KMS-11 (cell line): ENCODE data around the gene KLHDC7B.

Experiments
- H2AFZ ChIP-seq: fragments of 200-600 bp; sonication (generic); 2 replicates; pipeline ENCODE4 v1.6.1; 2016; ENCODE audit warnings: antibody characterized with exemption, mixed run types, low read depth
- H3K27ac ChIP-seq: fragments of 200-600 bp; sonication (generic); 2 replicates; pipeline ENCODE4 v1.6.1; 2016; ENCODE audit warnings: mild to moderate bottlenecking, mixed run types
- H3K27me3 ChIP-seq: fragments of 200-600 bp; sonication (generic); 2 replicates; pipeline ENCODE4 v1.6.1; 2017; ENCODE audit warnings: mild to moderate bottlenecking, low read depth, mixed run types, moderate library complexity; ENCODE audit not compliant: insufficient read depth
- H3K36me3 ChIP-seq: fragments of 200-600 bp; sonication (generic); 2 replicates; pipeline ENCODE4 v1.6.1; 2017; ENCODE audit warnings: mild to moderate bottlenecking, mixed run types; ENCODE audit not compliant: insufficient read depth
- H3K4me1 ChIP-seq: fragments of 200-600 bp; sonication (generic); 2 replicates; pipeline ENCODE4 v1.6.1; 2016; ENCODE audit warnings: mild to moderate bottlenecking, low read depth, mixed run types; ENCODE audit not compliant: poor library complexity, severe bottlenecking
- H3K4me2 ChIP-seq: fragments of 200-600 bp; sonication (generic); 2 replicates; pipeline ENCODE4 v1.7.0; 2016; ENCODE audit warnings: mild to moderate bottlenecking, mixed run types
- H3K4me3 ChIP-seq: fragments of 200-600 bp; sonication (generic); IDR thresholded peaks from 2 replicates; pipeline ENCODE4 v1.6.1; 2017; ENCODE audit warnings: low read depth, low read length, mixed read lengths; ENCODE audit not compliant: insufficient read depth
- H3K79me2 ChIP-seq: fragments of 200-600 bp; sonication (generic); 2 replicates; pipeline ENCODE4 v1.6.1; 2016; ENCODE audit warnings: low read depth, mixed run types; ENCODE audit not compliant: insufficient read depth
- H3K9ac ChIP-seq: fragments of 200-600 bp; sonication (generic); 2 replicates; pipeline ENCODE4 v1.6.1; 2016; ENCODE audit warnings: mild to moderate bottlenecking, mixed run types
- H4K20me1 ChIP-seq: fragments of 200-600 bp; sonication (generic); 2 replicates; pipeline ENCODE4 v1.6.1; 2016; ENCODE audit warnings: mild to moderate bottlenecking, mixed run types; ENCODE audit not compliant: insufficient read depth
- TF ChIP-seq, protein P1 (sequence below): fragments of 200-600 bp; sonication (generic); conservative IDR thresholded peaks from 2 replicates; pipeline ENCODE4 v1.6.1; 2017; ENCODE audit warnings: low read depth, mild to moderate bottlenecking, antibody characterized with exemption, low read length, moderate library complexity, mixed read lengths

KLHDC7B gene

DNA sequence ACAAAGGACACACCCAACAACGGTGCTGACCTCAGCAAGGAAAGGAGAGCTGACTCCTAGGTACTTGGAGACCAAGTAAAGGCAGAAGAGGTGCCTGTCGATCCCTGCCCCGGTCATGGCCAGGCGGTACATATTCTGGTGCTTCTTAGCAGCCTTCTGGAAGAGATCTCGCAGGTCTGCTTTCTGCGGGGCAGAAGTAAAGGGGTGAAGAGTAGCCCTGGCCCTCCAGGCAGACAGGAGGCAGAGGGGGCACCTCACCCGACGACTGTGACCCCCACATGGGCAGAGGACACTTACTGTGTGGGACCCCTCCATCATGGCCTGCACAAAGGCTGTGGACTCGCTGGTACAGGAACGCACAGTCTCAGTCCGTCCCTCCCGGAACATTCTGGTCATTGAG, 25.2 kb downstream of the KLHDC7B start:
- TF ChIP-seq, protein P1, sequence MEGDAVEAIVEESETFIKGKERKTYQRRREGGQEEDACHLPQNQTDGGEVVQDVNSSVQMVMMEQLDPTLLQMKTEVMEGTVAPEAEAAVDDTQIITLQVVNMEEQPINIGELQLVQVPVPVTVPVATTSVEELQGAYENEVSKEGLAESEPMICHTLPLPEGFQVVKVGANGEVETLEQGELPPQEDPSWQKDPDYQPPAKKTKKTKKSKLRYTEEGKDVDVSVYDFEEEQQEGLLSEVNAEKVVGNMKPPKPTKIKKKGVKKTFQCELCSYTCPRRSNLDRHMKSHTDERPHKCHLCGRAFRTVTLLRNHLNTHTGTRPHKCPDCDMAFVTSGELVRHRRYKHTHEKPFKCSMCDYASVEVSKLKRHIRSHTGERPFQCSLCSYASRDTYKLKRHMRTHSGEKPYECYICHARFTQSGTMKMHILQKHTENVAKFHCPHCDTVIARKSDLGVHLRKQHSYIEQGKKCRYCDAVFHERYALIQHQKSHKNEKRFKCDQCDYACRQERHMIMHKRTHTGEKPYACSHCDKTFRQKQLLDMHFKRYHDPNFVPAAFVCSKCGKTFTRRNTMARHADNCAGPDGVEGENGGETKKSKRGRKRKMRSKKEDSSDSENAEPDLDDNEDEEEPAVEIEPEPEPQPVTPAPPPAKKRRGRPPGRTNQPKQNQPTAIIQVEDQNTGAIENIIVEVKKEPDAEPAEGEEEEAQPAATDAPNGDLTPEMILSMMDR, result no peak
- no peaks in the 10 kb centered on the region for H3K79me2 ChIP-seq
- H3K4me1 ChIP-seq, result no peaks in the 10 kb centered on the region
- no peak overlapping the region for H3K9ac ChIP-seq
- no peak overlapping the region for H2AFZ ChIP-seq
- H3K27ac ChIP-seq, result no peak overlapping the region
- no peaks in the 10 kb centered on the region for H4K20me1 ChIP-seq
- no peaks in the 10 kb centered on the region for H3K36me3 ChIP-seq
- no peak overlapping the region for H3K4me3 ChIP-seq
- H3K27me3 ChIP-seq, result no peaks in the 10 kb centered on the region
- H3K4me2 ChIP-seq, result no peak overlapping the region

DNA sequence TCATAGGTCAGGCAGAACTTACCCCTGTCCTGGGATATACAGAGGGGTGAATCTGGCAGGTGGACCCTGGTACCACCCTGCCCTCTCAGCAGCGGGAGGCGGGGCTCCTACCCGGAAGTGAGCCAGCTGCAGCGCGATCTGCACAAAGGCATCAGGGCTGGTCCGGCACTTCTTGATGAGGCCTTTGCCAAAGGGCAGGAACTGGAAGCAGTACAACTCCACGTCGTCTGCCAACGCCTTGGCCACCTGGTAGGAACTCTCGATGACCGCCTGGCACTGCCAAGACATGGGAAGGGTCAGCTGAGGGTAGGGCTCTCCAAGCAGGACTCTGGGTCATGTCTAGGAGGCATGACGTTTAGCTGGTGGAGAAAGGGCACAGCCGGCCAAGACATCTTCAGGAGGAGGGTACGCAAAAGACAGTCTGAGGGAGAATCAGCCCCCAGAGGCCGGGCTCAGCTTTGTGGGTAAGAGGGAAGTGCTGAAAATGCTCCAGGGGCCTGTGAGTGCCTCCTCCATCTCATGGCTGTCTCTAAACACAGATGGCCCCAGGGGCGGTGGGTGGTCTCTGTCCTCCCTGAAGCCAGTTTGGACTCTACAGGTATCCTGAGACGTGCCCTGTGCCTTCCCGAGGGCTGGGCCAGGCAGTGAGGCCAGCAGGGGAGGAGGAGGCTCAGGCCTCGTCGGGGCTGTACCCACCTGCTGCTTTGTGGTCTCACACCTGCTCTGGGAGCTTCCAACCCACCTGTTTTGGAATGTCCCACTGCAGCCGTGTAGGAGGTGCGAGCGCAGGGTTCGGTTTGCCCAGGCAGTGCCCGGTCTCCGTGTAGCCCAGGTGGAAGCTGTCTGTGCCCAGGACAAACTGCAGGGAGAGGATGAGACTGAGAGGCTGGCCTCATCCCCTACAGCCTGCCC, 25.8 kb downstream of the KLHDC7B start:
- Histone ChIP-seq H3K27me3 (no peaks in the 10 kb centered on the region), H3K36me3 (no peaks in the 10 kb centered on the region), H3K27ac (no peak overlapping the region), H3K4me3 (no peak overlapping the region), H4K20me1 (no peaks in the 10 kb centered on the region), H3K9ac (no peak overlapping the region), H2AFZ (no peak overlapping the region), H3K4me1 (no peaks in the 10 kb centered on the region), H3K4me2 (no peak overlapping the region), H3K79me2 (no peaks in the 10 kb centered on the region)
- TF ChIP-seq, protein P1, result no peak

GRCh38 chr22:50572965-50573364, 27.3 kb downstream of the KLHDC7B start:
- H4K20me1 ChIP-seq, result no peaks in the 10 kb centered on the region
- TF ChIP-seq, protein P1, result no peak
- no peak overlapping the region for H3K4me3 ChIP-seq
- H3K27ac ChIP-seq, result no peak overlapping the region
- no peaks in the 10 kb centered on the region for H3K36me3 ChIP-seq
- no peak overlapping the region for H3K4me2 ChIP-seq
- H3K9ac ChIP-seq, result no peak overlapping the region
- no peaks in the 10 kb centered on the region for H3K4me1 ChIP-seq
- no peak overlapping the region for H2AFZ ChIP-seq
- H3K79me2 ChIP-seq, result no peaks in the 10 kb centered on the region
- H3K27me3 ChIP-seq, result no peaks in the 10 kb centered on the region

DNA sequence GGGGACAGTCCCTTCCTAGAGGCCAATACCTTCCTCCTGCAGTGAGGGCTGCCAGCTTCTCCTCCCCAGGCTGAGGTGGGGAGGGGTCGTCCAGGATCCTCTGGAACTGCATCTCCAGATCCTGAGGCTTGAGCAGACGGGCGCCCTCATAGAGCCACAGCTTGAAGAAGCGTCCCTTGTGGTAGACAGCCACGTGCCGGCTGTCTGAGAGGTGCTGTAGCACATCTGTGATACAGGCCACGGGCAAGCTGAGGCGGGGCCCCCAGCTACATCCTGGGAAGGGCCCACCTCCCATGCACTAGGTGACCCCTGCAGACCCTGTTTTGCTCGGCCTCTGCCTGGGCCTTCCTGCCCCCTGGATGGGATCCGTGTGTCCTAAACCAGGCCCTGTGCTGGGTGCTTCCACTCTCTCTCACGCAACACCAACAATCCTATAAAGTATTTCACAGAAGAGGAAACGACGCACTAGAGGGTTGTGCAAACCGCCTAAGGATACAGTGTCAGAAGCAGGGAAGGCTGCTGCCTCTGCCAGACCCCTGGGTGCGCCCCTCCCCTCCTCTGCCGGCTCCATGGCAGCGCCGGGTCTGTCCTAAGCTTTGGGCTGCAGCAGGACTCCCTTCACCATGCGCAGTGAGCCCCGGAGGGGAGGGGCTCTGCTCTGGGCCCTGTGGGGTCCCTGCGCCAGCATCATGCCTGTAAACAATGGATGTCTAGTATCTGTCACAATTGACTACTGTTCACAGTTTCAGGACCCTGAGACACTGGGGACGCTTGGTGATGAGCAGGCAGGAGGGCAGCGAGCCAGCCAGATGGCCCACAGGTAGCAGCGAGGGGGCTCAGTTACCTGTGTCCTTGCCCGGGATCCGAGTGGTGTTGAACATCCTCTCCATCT, 28.0 kb downstream of the KLHDC7B start:
- no peaks in the 10 kb centered on the region for H3K27me3 ChIP-seq
- no peaks in the 10 kb centered on the region for H3K4me1 ChIP-seq
- no peaks in the 10 kb centered on the region for H4K20me1 ChIP-seq
- TF ChIP-seq, protein P1, result no peak
- no peaks in the 10 kb centered on the region for H3K79me2 ChIP-seq
- H3K4me3 ChIP-seq, result no peak overlapping the region
- H3K4me2 ChIP-seq, result no peak overlapping the region
- H3K36me3 ChIP-seq, result no peaks in the 10 kb centered on the region
- H3K27ac ChIP-seq, result no peak overlapping the region
- no peak overlapping the region for H3K9ac ChIP-seq
- no peak overlapping the region for H2AFZ ChIP-seq
